Smooth muscle cell (in vitro differentiated cells): ENCODE results near the gene ARFGEF3. TPM values are rescaled to one million over a fixed set of nuclear protein-coding genes. Genes with fewer than 3 reads are reported as not detected.
A peak's percentile ranks its signal among the peaks of the same experiment; 100 is the strongest.

ENCODE experiments used
- DNase-seq: peaks from one replicate; lab custom pipeline; 2025; ENCODE audit not compliant: unreplicated experiment; lab: John Stamatoyannopoulos, UW
- H2AFZ ChIP-seq: fragments of 200-600 bp; sonication (generic); 2 replicates; pipeline ENCODE4 v1.6.0; 2016; ENCODE audit warnings: antibody characterized with exemption, low read depth, mild to moderate bottlenecking
- H3F3A ChIP-seq: fragments of 200-600 bp; sonication (generic); 2 replicates; pipeline ENCODE4 v1.6.0; 2017; ENCODE audit warnings: antibody characterized with exemption, low read depth
- H3K27ac ChIP-seq: fragments of 200-600 bp; sonication (generic); 2 replicates; pipeline ENCODE4 v1.5.1; 2016; ENCODE audit warnings: low read depth, mild to moderate bottlenecking
- H3K27me3 ChIP-seq: fragments of 200-600 bp; sonication (generic); 2 replicates; pipeline ENCODE4 v1.6.1; 2016; ENCODE audit warnings: low read depth, mild to moderate bottlenecking
- H3K36me3 ChIP-seq: fragments of 200-600 bp; sonication (generic); 2 replicates; pipeline ENCODE4 v1.5.1; 2016; ENCODE audit warnings: low read depth
- H3K4me1 ChIP-seq: fragments of 200-600 bp; sonication (generic); 2 replicates; pipeline ENCODE4 v1.5.1; 2016; ENCODE audit warnings: low read depth
- H3K4me2 ChIP-seq: fragments of 200-600 bp; sonication (generic); 2 replicates; pipeline ENCODE4 v1.6.0; 2016; ENCODE audit warnings: mild to moderate bottlenecking
- H3K4me3 ChIP-seq: fragments of 200-600 bp; sonication (generic); 2 replicates; pipeline ENCODE4 v1.5.1; 2016; ENCODE audit warnings: mild to moderate bottlenecking
- H3K79me2 ChIP-seq: fragments of 200-600 bp; sonication (generic); 2 replicates; pipeline ENCODE4 v1.6.0; 2016; ENCODE audit warnings: low read depth, mild to moderate bottlenecking
- H3K9ac ChIP-seq: fragments of 200-600 bp; sonication (generic); 2 replicates; pipeline ENCODE4 v1.6.0; 2016; ENCODE audit warnings: low read depth
- H3K9me3 ChIP-seq: fragments of 200-600 bp; sonication (generic); replicated peaks from 2 replicates; pipeline ENCODE4 v1.5.1; 2016; ENCODE audit warnings: low read depth
- H4K20me1 ChIP-seq: fragments of 200-600 bp; sonication (generic); 2 replicates; pipeline ENCODE4 v1.6.0; 2016; ENCODE audit warnings: low read depth
- CTCF ChIP-seq: fragments of 200-600 bp; sonication (generic); IDR thresholded peaks from 2 replicates; pipeline ENCODE4 v1.5.1; 2017; ENCODE audit warnings: borderline replicate concordance, mild to moderate bottlenecking, antibody characterized with exemption; ENCODE audit not compliant: insufficient read depth, poor library complexity, severe bottlenecking
- WGBS: methylation state at CpG from one replicate; pipeline ENCODE4 v1.1.7; 2016; ENCODE audit warnings: low lambda C conversion rate; 5-methylcytosine and 5-hydroxymethylcytosine counted together
- polyA plus RNA-seq: library from polyadenylated mRNA; unstranded; fragments of >200 nt; fragmentation: Nextera tagmentation; extraction: Ambion mirVana; gene quantifications from 2 replicates; pipeline ENCODE4 v1.2.1, GENCODE V29; 2016
- total RNA-seq: library from RNA; depleted of rRNA; stranded (reverse); fragments of >200 nt; gene quantifications from 2 replicates; pipeline ENCODE4 v1.2.3, GENCODE V29; 2014

ARFGEF3 gene
- total and polyA plus RNA-seq, 2 experiments from 2014 or later: 0.06 to 2.2 TPM

GRCh38 chr6:138162955-138163575 is 1.3 kb downstream of the ARFGEF3 start:
- 47% methylated on average over 5 of the region's 5 CpGs for WGBS
- Histone ChIP-seq H3K9me3 (no peaks in the 10 kb centered on the region), H3K27ac (no peak overlapping the region), H3K27me3 (peaks cover 62% of the 10 kb centered on the region), H3K4me2 (no peak overlapping the region), H2AFZ (no peak overlapping the region), H3K79me2 (no peaks in the 10 kb centered on the region), H3F3A (no peaks in the 10 kb centered on the region), H3K36me3 (no peaks in the 10 kb centered on the region), H3K9ac (no peak overlapping the region), H3K4me1 (no peaks in the 10 kb centered on the region), H3K4me3 (peak overlapping the region; percentile 76), H4K20me1 (no peaks in the 10 kb centered on the region)
- DNase-seq: no peak
- no peak for TF ChIP-seq CTCF

GRCh38 chr6:138175596-138175995 is 13.9 kb downstream of the ARFGEF3 start:
- peaks cover 13% of the 10 kb centered on the region for H3K9me3 ChIP-seq
- H3K4me3 ChIP-seq: no peak overlapping the region
- DNase-seq: no peak
- H3K36me3 ChIP-seq: no peaks in the 10 kb centered on the region
- no peaks in the 10 kb centered on the region for H3K4me1 ChIP-seq
- WGBS: 90% methylated on average over 2 of the region's 2 CpGs
- no peaks in the 10 kb centered on the region for H3F3A ChIP-seq
- H2AFZ ChIP-seq: no peak overlapping the region
- no peaks in the 10 kb centered on the region for H3K79me2 ChIP-seq
- H3K27me3 ChIP-seq: peaks cover 5% of the 10 kb centered on the region
- no peak overlapping the region for H3K27ac ChIP-seq
- H4K20me1 ChIP-seq: no peaks in the 10 kb centered on the region
- no peak for TF ChIP-seq CTCF
- H3K9ac ChIP-seq: no peak overlapping the region
- no peak overlapping the region for H3K4me2 ChIP-seq

- 91% methylated on average over 2 of the region's 2 CpGs for WGBS
- no peak overlapping the region for H2AFZ ChIP-seq
- no peak overlapping the region for H3K27ac ChIP-seq
- H3K4me2 ChIP-seq: no peak overlapping the region
- peaks cover 5% of the 10 kb centered on the region for H3K27me3 ChIP-seq
- no peaks in the 10 kb centered on the region for H4K20me1 ChIP-seq
- H3K4me3 ChIP-seq: no peak overlapping the region
- no peaks in the 10 kb centered on the region for H3K4me1 ChIP-seq
- no peaks in the 10 kb centered on the region for H3K36me3 ChIP-seq
- no peak overlapping the region for H3K9ac ChIP-seq
- DNase-seq: no peak
- peaks cover 13% of the 10 kb centered on the region for H3K9me3 ChIP-seq
- H3F3A ChIP-seq: no peaks in the 10 kb centered on the region
- TF ChIP-seq CTCF: no peak
- H3K79me2 ChIP-seq: no peaks in the 10 kb centered on the region
Observed at GRCh38 chr6:138176652-138177232, 15.0 kb downstream of the ARFGEF3 start.
